ENCODE results near the gene ROMO1.

ROMO1 gene

GRCh38 chr20:35695245-35695749 is 3.9 kb upstream of the ROMO1 start:
- Histone ChIP-seq H3K4me1 (peaks cover 19 to 24% (median 21%) of the 10 kb centered on the region in 10 experiments), H3K9me3 (replicated peaks in 1 of 11) (no peaks in the 10 kb centered on the region), H3K9ac (no peak overlapping the region), H3K27ac (no peak overlapping the region), H3K4me2 (no peak overlapping the region), H3K27me3 (no peaks in the 10 kb centered on the region), H3K36me3 (peaks cover 30 to 68% (median 56%) of the 10 kb centered on the region in 11 experiments), H3K4me3 (no peak overlapping the region), H4K20me1 (peaks cover 1 to 8% (median 4%) of the 10 kb centered on the region in 11 experiments; a peak in 16 of 22 replicates)
- TF ChIP-seq Cebpa-rat (IDR thresholded peaks at IDR 0.05) = no peak

- Histone ChIP-seq H3K4me2 (no peak overlapping the region), H3K9me3 (replicated peaks in 1 of 11) (no peaks in the 10 kb centered on the region), H3K36me3 (peaks cover 24 to 66% (median 53%) of the 10 kb centered on the region in 11 experiments), H3K27ac (no peak overlapping the region), H4K20me1 (peaks cover 8 to 15% (median 11%) of the 10 kb centered on the region in 11 experiments; a peak in 19 of 22 replicates), H3K9ac (no peak overlapping the region), H3K27me3 (no peaks in the 10 kb centered on the region), H3K4me3 (no peak overlapping the region), H3K4me1 (peaks cover 25 to 31% (median 28%) of the 10 kb centered on the region in 10 experiments)
- no peak for TF ChIP-seq Cebpa-rat (IDR thresholded peaks at IDR 0.05)
Measured at GRCh38 chr20:35695978-35696377, 3.2 kb upstream of the ROMO1 start.

- no peaks in the 10 kb centered on the region for H3K9me3 ChIP-seq (replicated peaks in 1 of 11)
- H4K20me1 ChIP-seq = peaks cover 26 to 33% (median 29%) of the 10 kb centered on the region in 11 experiments; a peak in 21 of 22 replicates
- peak overlapping the region; percentile 73 to 94 (median 82); a peak in 19 of 20 replicates for H3K4me3 ChIP-seq
- TF ChIP-seq Cebpa-rat (IDR thresholded peaks at IDR 0.05) = no peak
- H3K27me3 ChIP-seq = no peaks in the 10 kb centered on the region
- peaks cover 28 to 46% (median 33%) of the 10 kb centered on the region in 10 experiments for H3K4me1 ChIP-seq
- H3K4me2 ChIP-seq = peak overlapping the region; percentile 79 to 98 (median 92)
- peaks cover 32 to 66% (median 56%) of the 10 kb centered on the region in 11 experiments for H3K36me3 ChIP-seq
- H3K9ac ChIP-seq = peak overlapping the region; percentile 85 to 97 (median 92); a peak in 21 of 22 replicates
- peak overlapping the region in 4 of 11 experiments; percentile 85 to 92 (median 90); a peak in 2 of 22 replicates for H3K27ac ChIP-seq
Measured at GRCh38 chr20:35697696-35698297, 1.4 kb upstream of the ROMO1 start.

GRCh38 chr20:35698298-35699126 is 693 bp upstream of the ROMO1 start:
- Histone ChIP-seq H3K27ac (peak overlapping the region; percentile 77 to 93 (median 88); a peak in 21 of 22 replicates), H3K4me2 (peak overlapping the region; percentile 79 to 98 (median 92)), H3K27me3 (no peaks in the 10 kb centered on the region), H3K4me3 (peak overlapping the region; percentile 73 to 94 (median 82)), H3K4me1 (peaks cover 28 to 46% (median 33%) of the 10 kb centered on the region in 10 experiments), H3K36me3 (peaks cover 34 to 66% (median 56%) of the 10 kb centered on the region in 11 experiments), H4K20me1 (peaks cover 33 to 41% (median 36%) of the 10 kb centered on the region in 11 experiments; a peak in 21 of 22 replicates), H3K9ac (peak overlapping the region; percentile 85 to 97 (median 92)), H3K9me3 (replicated peaks in 1 of 11) (no peaks in the 10 kb centered on the region)
- TF ChIP-seq Cebpa-rat (IDR thresholded peaks at IDR 0.05) = no peak

GRCh38 chr20:35699957-35700624 is 886 bp downstream of the ROMO1 start:
- Histone ChIP-seq H3K27me3 (no peaks in the 10 kb centered on the region), H3K4me3 (peak overlapping the region; percentile 73 to 94 (median 82)), H3K9ac (peak overlapping the region; percentile 85 to 97 (median 92)), H3K4me2 (peak overlapping the region; percentile 79 to 98 (median 92)), H3K4me1 (peaks cover 28 to 46% (median 33%) of the 10 kb centered on the region in 10 experiments), H4K20me1 (peaks cover 49 to 56% (median 52%) of the 10 kb centered on the region in 11 experiments), H3K9me3 (replicated peaks in 1 of 11) (no peaks in the 10 kb centered on the region), H3K27ac (peak overlapping the region; percentile 77 to 93 (median 88)), H3K36me3 (peaks cover 47 to 66% (median 57%) of the 10 kb centered on the region in 11 experiments)
- TF ChIP-seq Cebpa-rat (IDR thresholded peaks at IDR 0.05) = no peak

- Histone ChIP-seq H4K20me1 (peaks cover 55 to 62% (median 58%) of the 10 kb centered on the region in 11 experiments), H3K4me1 (peaks cover 28 to 46% (median 33%) of the 10 kb centered on the region in 10 experiments), H3K4me3 (peak overlapping the region in 9 of 10 experiments; percentile 73 to 94 (median 85); a peak in 15 of 20 replicates), H3K4me2 (peak overlapping the region; percentile 79 to 98 (median 92)), H3K9ac (peak overlapping the region; percentile 85 to 97 (median 92)), H3K9me3 (replicated peaks in 1 of 11) (no peaks in the 10 kb centered on the region), H3K36me3 (peaks cover 48 to 66% (median 57%) of the 10 kb centered on the region in 11 experiments), H3K27me3 (no peaks in the 10 kb centered on the region), H3K27ac (peak overlapping the region in 2 of 11 experiments; percentile 85 to 88; a peak in 1 of 22 replicates)
- TF ChIP-seq Cebpa-rat (IDR thresholded peaks at IDR 0.05) = no peak
Measured at GRCh38 chr20:35700625-35701148, 1.5 kb downstream of the ROMO1 start.

GRCh38 chr20:35702051-35702823 is 3.0 kb downstream of the ROMO1 start:
- Histone ChIP-seq H3K36me3 (peaks cover 59 to 67% (median 64%) of the 10 kb centered on the region in 11 experiments), H4K20me1 (peaks cover 71 to 78% (median 73%) of the 10 kb centered on the region in 11 experiments), H3K4me1 (peaks cover 25 to 40% (median 29%) of the 10 kb centered on the region in 10 experiments), H3K9me3 (replicated peaks in 1 of 11) (no peaks in the 10 kb centered on the region), H3K4me3 (no peak overlapping the region), H3K9ac (no peak overlapping the region; a peak in 1 of 22 replicates), H3K27ac (0 out of 22 replicates have a peak overlapping the region, but pooled peaks of 1 of the 11 experiments have one; percentile 13), H3K27me3 (no peaks in the 10 kb centered on the region), H3K4me2 (no peak overlapping the region)
- TF ChIP-seq Cebpa-rat (IDR thresholded peaks at IDR 0.05) = no peak
